ENCODE data around the gene HAPSTR1. TPM values are rescaled to one million over a fixed set of nuclear protein-coding genes. Genes with fewer than 3 reads are reported as not detected.
"Not testable (repeated sequence)": the region's sequence is repeated elsewhere in the genome, so short reads cannot be mapped to it uniquely, and the experiment has no call there.

HAPSTR1 gene
- 10 to 100 TPM; 41.2 to 42.6 TPM for total RNA-seq

DNA sequence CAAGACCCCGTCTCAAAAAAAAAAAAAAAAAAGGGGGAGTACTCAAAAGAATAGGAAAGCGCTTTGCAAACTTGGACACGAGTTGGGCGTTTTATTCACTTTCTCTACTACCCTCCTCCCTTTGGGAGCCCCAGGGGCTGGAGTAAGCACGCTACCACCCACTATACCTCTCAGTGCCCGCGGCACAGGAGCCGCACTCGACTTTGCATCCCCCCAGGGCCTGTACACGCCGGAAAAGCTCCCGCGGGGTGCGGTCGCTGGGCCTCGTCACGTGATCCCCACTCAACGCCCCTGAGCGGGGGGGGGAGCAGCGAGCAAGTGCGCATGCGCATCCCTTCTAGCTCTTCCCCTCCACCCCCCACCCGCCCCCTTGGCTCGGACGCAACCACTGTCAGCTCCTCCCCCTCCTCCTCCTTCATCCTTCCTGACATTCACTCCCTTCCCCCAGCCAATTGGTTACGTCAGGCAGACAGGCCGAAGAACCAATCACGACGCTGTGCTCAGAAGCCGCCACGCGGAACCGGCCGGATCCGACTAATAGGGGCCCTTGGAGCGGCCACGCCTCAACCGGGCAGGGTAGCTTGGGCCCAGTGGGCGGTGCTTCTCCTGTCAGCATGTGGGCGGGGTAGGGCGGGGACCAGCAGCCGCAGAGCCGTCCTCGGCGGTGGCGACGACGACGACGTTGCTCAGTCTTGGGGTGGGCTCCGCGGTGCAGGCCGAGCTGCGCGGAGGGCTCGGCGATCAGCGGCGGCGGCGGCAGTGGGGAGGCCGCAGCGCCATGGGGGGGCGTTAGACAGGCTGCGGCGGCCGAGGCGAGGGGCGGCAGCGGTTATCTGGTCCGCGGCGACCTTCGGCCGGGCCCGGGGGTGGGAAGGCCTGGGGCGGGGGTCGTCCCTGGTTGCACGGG is at the start of gene HAPSTR1:
Gene HAPSTR1 (plus strand): TSS at position 685 of the 907 bp plus-strand sequence. CDS start 401 bp downstream, outside the sequence.
- Mint-ChIP-seq H3K4me3 (peak within 1 kb of the TSS; percentile 94), H3K27me3 (ENCODE audit: low read depth) (no peaks in the 10 kb centered on the region), H3K9me3 (no peaks in the 10 kb centered on the region), H3K4me1 (ENCODE audit: low read depth) (peaks cover 27% of the 10 kb centered on the region), H3K27ac (peak within 1 kb of the TSS; percentile 92), H3K36me3 (ENCODE audit: low read depth) (peaks cover 31% of the 10 kb centered on the region)
- CTCF ChIA-PET = interaction anchor here (0.5 to 1.5 kb wide), 7 partner anchors 11 to 172 kb away, joined by 3 to 4 read pairs (median 4); no protein-coding TSS in a partner anchor
- intact Hi-C loops (cut with micrococcal nuclease) = loop anchor here (1.0 to 5.0 kb wide), 11 partner anchors 8 to 1853 kb away; partner anchors contain the start of genes CLEC16A, PMM2 and TMEM186
- peak; percentile 100 for DNase-seq

DNA sequence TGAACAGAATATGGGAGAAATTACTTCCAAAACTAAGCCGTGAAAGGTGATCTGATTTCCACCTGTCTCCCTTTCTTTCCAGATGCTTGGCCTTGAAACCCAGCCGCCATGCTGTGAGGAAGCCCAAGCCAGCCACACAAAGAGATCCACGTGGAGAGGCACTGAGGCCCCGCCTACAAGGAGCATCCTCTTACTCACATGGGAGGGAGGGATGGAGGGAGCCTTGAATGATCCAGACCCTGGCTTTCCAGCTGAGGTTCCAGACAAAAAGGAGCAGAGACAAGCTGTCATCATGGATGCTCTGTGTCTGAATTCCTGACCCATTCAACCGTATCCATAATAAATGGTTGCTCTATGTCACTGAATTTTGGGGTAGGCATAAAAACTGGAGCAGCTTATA is 48.9 kb upstream of the HAPSTR1 start:
- no peak for DNase-seq
- Mint-ChIP-seq H3K4me3 (no peak overlapping the region), H3K36me3 (ENCODE audit: low read depth) (peaks cover 4% of the 10 kb centered on the region), H3K27me3 (ENCODE audit: low read depth) (no peaks in the 10 kb centered on the region), H3K4me1 (ENCODE audit: low read depth) (peaks cover 18% of the 10 kb centered on the region), H3K9me3 (peaks cover 12% of the 10 kb centered on the region), H3K27ac (no peak overlapping the region)
- intact Hi-C loops (cut with micrococcal nuclease) = no loop called here
- CTCF ChIA-PET = interaction anchor here (0.6 to 1.1 kb wide), 2 partner anchors 34 to 393 kb away, joined by 3 to 4 read pairs; no protein-coding TSS in a partner anchor

DNA sequence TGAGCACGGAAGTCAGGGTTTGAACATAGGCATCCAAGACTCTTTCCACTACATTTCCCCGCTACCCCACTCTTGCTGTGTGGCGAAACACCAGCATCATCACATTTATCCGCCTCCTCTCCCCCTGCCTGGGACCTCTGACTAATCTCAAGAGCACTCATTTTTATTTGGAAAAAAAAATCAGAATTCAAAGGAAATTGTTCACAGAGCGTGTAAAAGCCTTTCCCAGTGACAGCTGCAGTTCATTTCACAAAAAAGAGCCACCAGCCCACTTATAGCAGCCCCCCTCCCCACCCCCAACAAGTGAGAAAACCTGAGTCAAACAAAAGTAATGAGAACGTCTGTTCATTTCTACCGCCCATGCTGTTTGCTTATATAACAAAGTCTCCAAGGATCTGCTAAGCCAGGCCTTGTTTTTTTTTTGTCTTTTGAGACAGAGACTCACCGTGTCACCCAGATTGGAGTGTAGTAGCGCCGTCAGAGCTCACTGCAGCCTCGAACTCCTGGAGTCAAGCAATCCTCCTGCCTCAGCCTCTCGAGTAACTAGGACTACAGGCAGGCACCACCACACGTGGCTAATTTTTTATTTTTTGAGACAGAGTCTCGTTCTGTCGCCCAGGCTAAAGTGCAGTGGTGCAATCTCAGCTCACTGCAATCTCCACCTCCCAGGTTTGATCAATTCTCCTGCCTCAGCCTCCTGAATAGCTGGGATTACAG is 48.3 kb upstream of the HAPSTR1 start:
- peaks cover 4% of the 10 kb centered on the region for H3K36me3 Mint-ChIP-seq (ENCODE audit: low read depth)
- H3K4me1 Mint-ChIP-seq (ENCODE audit: low read depth) = peaks cover 23% of the 10 kb centered on the region
- CTCF ChIA-PET = interaction anchor here (0.6 to 1.1 kb wide), 2 partner anchors 34 to 394 kb away, joined by 3 to 4 read pairs; no protein-coding TSS in a partner anchor
- H3K27ac Mint-ChIP-seq = no peak overlapping the region
- H3K9me3 Mint-ChIP-seq = peaks cover 13% of the 10 kb centered on the region
- no peak for DNase-seq
- intact Hi-C loops (cut with micrococcal nuclease) = no loop called here
- no peaks in the 10 kb centered on the region for H3K27me3 Mint-ChIP-seq (ENCODE audit: low read depth)
- no peak overlapping the region for H3K4me3 Mint-ChIP-seq

- intact Hi-C loops (cut with micrococcal nuclease) = loop anchor here (5.0 kb wide), 2 partner anchors 47 to 83 kb away; partner anchors contain the start of genes HAPSTR1 and USP7
- not testable (repeated sequence) for H3K4me3 Mint-ChIP-seq
These were observed 45.9 kb upstream of the HAPSTR1 start for GRCh38 chr16:9045562-9045961.

GRCh38 chr16:9046667-9047055 is 44.8 kb upstream of the HAPSTR1 start:
- CTCF ChIA-PET = interaction anchor here (0.6 to 1.8 kb wide), 3 partner anchors 13 to 46 kb away, joined by 3 to 16 read pairs (median 5); no protein-coding TSS in a partner anchor
- peaks cover 32% of the 10 kb centered on the region for H3K4me1 Mint-ChIP-seq (ENCODE audit: low read depth)
- DNase-seq = no peak
- intact Hi-C loops (cut with micrococcal nuclease) = loop anchor here (5.0 kb wide), 2 partner anchors 46 to 84 kb away; partner anchors contain the start of genes HAPSTR1 and USP7
- H3K36me3 Mint-ChIP-seq (ENCODE audit: low read depth) = peaks cover 4% of the 10 kb centered on the region
- no peak overlapping the region for H3K4me3 Mint-ChIP-seq
- no peaks in the 10 kb centered on the region for H3K27me3 Mint-ChIP-seq (ENCODE audit: low read depth)
- H3K27ac Mint-ChIP-seq = no peak overlapping the region
- H3K9me3 Mint-ChIP-seq = peaks cover 13% of the 10 kb centered on the region

More at GRCh38 chr16:9045562-9045961, 45.9 kb upstream of the HAPSTR1 start:
- H3K9me3 Mint-ChIP-seq = peaks cover 13% of the 10 kb centered on the region
- H3K27me3 Mint-ChIP-seq (ENCODE audit: low read depth); CTCF ChIA-PET; H3K36me3 Mint-ChIP-seq (ENCODE audit: low read depth); DNase-seq; H3K27ac Mint-ChIP-seq: not testable (repeated sequence)
- peaks cover 32% of the 10 kb centered on the region for H3K4me1 Mint-ChIP-seq (ENCODE audit: low read depth)

- CTCF ChIA-PET = interaction anchor here (0.7 to 1.8 kb wide), 5 partner anchors 14 to 91 kb away, joined by 3 to 16 read pairs (median 3); no protein-coding TSS in a partner anchor
- peak overlapping the region; percentile 57 for H3K27ac Mint-ChIP-seq
- peaks cover 13% of the 10 kb centered on the region for H3K9me3 Mint-ChIP-seq
- H3K4me3 Mint-ChIP-seq = no peak overlapping the region
- DNase-seq = peak; percentile 81
- peaks cover 4% of the 10 kb centered on the region for H3K36me3 Mint-ChIP-seq (ENCODE audit: low read depth)
- intact Hi-C loops (cut with micrococcal nuclease) = loop anchor here (1.0 to 5.0 kb wide), 3 partner anchors 21 to 85 kb away; partner anchors contain the start of genes HAPSTR1 and USP7
- H3K27me3 Mint-ChIP-seq (ENCODE audit: low read depth) = no peaks in the 10 kb centered on the region
- peaks cover 32% of the 10 kb centered on the region for H3K4me1 Mint-ChIP-seq (ENCODE audit: low read depth)
These were observed 43.6 kb upstream of the HAPSTR1 start for GRCh38 chr16:9047689-9048301.

- peaks cover 4% of the 10 kb centered on the region for H3K36me3 Mint-ChIP-seq (ENCODE audit: low read depth)
- CTCF ChIA-PET = interaction anchor here (1.1 to 1.8 kb wide), 3 partner anchors 15 to 45 kb away, joined by 3 to 16 read pairs (median 3); no protein-coding TSS in a partner anchor
- peak overlapping the region; percentile 57 for H3K27ac Mint-ChIP-seq
- H3K4me3 Mint-ChIP-seq = no peak overlapping the region
- no peaks in the 10 kb centered on the region for H3K27me3 Mint-ChIP-seq (ENCODE audit: low read depth)
- H3K9me3 Mint-ChIP-seq = peaks cover 13% of the 10 kb centered on the region
- intact Hi-C loops (cut with micrococcal nuclease) = loop anchor here (1.0 to 5.0 kb wide), 3 partner anchors 20 to 86 kb away; partner anchors contain the start of genes HAPSTR1 and USP7
- no peak for DNase-seq
- H3K4me1 Mint-ChIP-seq (ENCODE audit: low read depth) = peaks cover 32% of the 10 kb centered on the region
These were observed 43.1 kb upstream of the HAPSTR1 start for GRCh38 chr16:9048302-9048700.

- DNase-seq = no peak
- Mint-ChIP-seq H3K4me1 (ENCODE audit: low read depth) (peaks cover 32% of the 10 kb centered on the region), H3K27me3 (ENCODE audit: low read depth) (no peaks in the 10 kb centered on the region), H3K36me3 (ENCODE audit: low read depth) (peaks cover 4% of the 10 kb centered on the region), H3K4me3 (no peak overlapping the region), H3K27ac (peak overlapping the region; percentile 1), H3K9me3 (peaks cover 13% of the 10 kb centered on the region)
- CTCF ChIA-PET = interaction anchor here (0.9 to 1.3 kb wide), 2 partner anchors 40 to 42 kb away, joined by 3 to 6 read pairs; partner anchors contain the start of gene HAPSTR1
- intact Hi-C loops (cut with micrococcal nuclease) = loop anchor here (5.0 kb wide), 2 partner anchors 43 to 87 kb away; partner anchors contain the start of genes HAPSTR1 and USP7
These were observed 42.2 kb upstream of the HAPSTR1 start for GRCh38 chr16:9049241-9049640.

- CTCF ChIA-PET = interaction anchor here (0.5 to 1.3 kb wide), 6 partner anchors 9 to 138 kb away, joined by 3 to 6 read pairs (median 4); no protein-coding TSS in a partner anchor
- DNase-seq = peak; percentile 36
- intact Hi-C loops (cut with micrococcal nuclease) = no loop called here
- H3K27ac Mint-ChIP-seq = no peak overlapping the region
- peaks cover 13% of the 10 kb centered on the region for H3K9me3 Mint-ChIP-seq
- no peaks in the 10 kb centered on the region for H3K27me3 Mint-ChIP-seq (ENCODE audit: low read depth)
- no peak overlapping the region for H3K4me3 Mint-ChIP-seq
- H3K36me3 Mint-ChIP-seq (ENCODE audit: low read depth) = peaks cover 4% of the 10 kb centered on the region
- H3K4me1 Mint-ChIP-seq (ENCODE audit: low read depth) = peaks cover 32% of the 10 kb centered on the region
These were observed 41.2 kb upstream of the HAPSTR1 start for GRCh38 chr16:9050102-9050830.

GRCh38 chr16:9053006-9053601 is 38.3 kb upstream of the HAPSTR1 start:
- Mint-ChIP-seq H3K4me3 (no peak overlapping the region), H3K9me3 (no peaks in the 10 kb centered on the region), H3K4me1 (ENCODE audit: low read depth) (peaks cover 9% of the 10 kb centered on the region), H3K27me3 (ENCODE audit: low read depth) (no peaks in the 10 kb centered on the region), H3K36me3 (ENCODE audit: low read depth) (no peaks in the 10 kb centered on the region), H3K27ac (no peak overlapping the region)
- DNase-seq = peak; percentile 25
- intact Hi-C loops (cut with micrococcal nuclease) = no loop called here
- CTCF ChIA-PET = interaction anchor here (0.6 kb wide), 1 partner anchor 1475 kb away, joined by 3 read pairs; no protein-coding TSS in a partner anchor
